Neural cell (in vitro differentiated cells): ENCODE measurements around the gene LRRC9. TPM values are rescaled to one million over a fixed set of nuclear protein-coding genes. Genes with fewer than 3 reads are reported as not detected.
"Not testable (repeated sequence)": the region's sequence is repeated elsewhere in the genome, so short reads cannot be mapped to it uniquely, and the experiment has no call there.

Experiments
- H2AFZ ChIP-seq: fragments of 200-600, 300-800 bp; sonication (generic), shearing (Covaris generic); 2 replicates; pipeline ENCODE4 v1.6.0; 2014; ENCODE audit warnings: low read depth, mild to moderate bottlenecking, antibody characterized with exemption, low read length, moderate library complexity
- H3F3A ChIP-seq: fragments of 200-600 bp; shearing (Covaris generic); 2 replicates; pipeline ENCODE4 v1.6.1; 2016; ENCODE audit warnings: mild to moderate bottlenecking, moderate library complexity, mixed read lengths, antibody characterized with exemption, low read length; ENCODE audit not compliant: insufficient read depth, poor library complexity, severe bottlenecking
- H3K27ac ChIP-seq: fragments of 200-600, 300-800 bp; sonication (generic), shearing (Covaris generic); 2 replicates; pipeline ENCODE4 v1.5.1; 2014; ENCODE audit warnings: mild to moderate bottlenecking, low read length, moderate library complexity
- H3K27me3 ChIP-seq: fragments of 300-800, 200-600 bp; sonication (generic), shearing (Covaris generic); 2 replicates; pipeline ENCODE4 v1.6.0; 2014; ENCODE audit warnings: mild to moderate bottlenecking, low read depth, low read length, moderate library complexity; ENCODE audit not compliant: insufficient read depth
- H3K36me3 ChIP-seq: fragments of 300-800, 200-600 bp; sonication (generic), shearing (Covaris generic); 2 replicates; pipeline ENCODE4 v1.5.1; 2014; ENCODE audit warnings: mild to moderate bottlenecking, antibody characterized with exemption, low read length, moderate library complexity; ENCODE audit not compliant: insufficient read depth
- H3K4me2 ChIP-seq: fragments of 300-800, 200-600 bp; sonication (generic), shearing (Covaris generic); 2 replicates; pipeline ENCODE4 v1.6.0; 2014; ENCODE audit warnings: mild to moderate bottlenecking, low read length
- H3K4me3 ChIP-seq: fragments of 300-800, 200-600 bp; sonication (generic), shearing (Covaris generic); 2 replicates; pipeline ENCODE4 v1.5.1; 2014; ENCODE audit warnings: mild to moderate bottlenecking, low read length, moderate library complexity
- H3K79me2 ChIP-seq: fragments of 200-600 bp; shearing (Covaris generic); replicated peaks from 2 replicates; pipeline ENCODE4 v1.6.0; 2014; ENCODE audit warnings: mild to moderate bottlenecking, low read length, moderate library complexity; ENCODE audit not compliant: insufficient read depth
- H3K9ac ChIP-seq: fragments of 300-800, 200-600 bp; sonication (generic), shearing (Covaris generic); 2 replicates; pipeline ENCODE4 v1.6.1; 2016; ENCODE audit warnings: mild to moderate bottlenecking, low read length, mixed read lengths
- H3K9me2 ChIP-seq: fragments of 200-600 bp; shearing (Covaris generic); 2 replicates; pipeline ENCODE4 v1.6.1; 2016; ENCODE audit warnings: mild to moderate bottlenecking, low read length, mixed read lengths; ENCODE audit not compliant: insufficient read depth
- H3K9me3 ChIP-seq: fragments of 200-600, 300-800 bp; sonication (generic), shearing (Covaris generic); 2 replicates; pipeline ENCODE4 v1.6.1; 2016; ENCODE audit warnings: mild to moderate bottlenecking, mixed run types, low read length, moderate library complexity, mixed read lengths
- H4K20me1 ChIP-seq: fragments of 200-600 bp; shearing (Covaris generic); 2 replicates; pipeline ENCODE4 v1.6.1; 2016; ENCODE audit warnings: mild to moderate bottlenecking, mixed run types; ENCODE audit not compliant: insufficient read depth
- CTCF ChIP-seq: fragments of 450-650 bp; IDR thresholded peaks from 2 replicates; pipeline ENCODE4 v1.5.1; 2014; ENCODE audit warnings: antibody characterized with exemption, mild to moderate bottlenecking, moderate library complexity; ENCODE audit not compliant: poor library complexity, severe bottlenecking
- EP300 ChIP-seq: fragments of 450-650 bp; conservative IDR thresholded peaks from 2 replicates; pipeline ENCODE4 v1.6.1; 2014; ENCODE audit warnings: antibody characterized with exemption, mild to moderate bottlenecking, moderate library complexity; ENCODE audit not compliant: poor library complexity, severe bottlenecking
- EZH2 ChIP-seq: fragments of 200-600, 300-800 bp; shearing (Covaris generic), sonication (generic); IDR thresholded peaks from 2 replicates; pipeline ENCODE4 v1.6.1; 2014; ENCODE audit warnings: antibody characterized with exemption, low read length, borderline replicate concordance, mild to moderate bottlenecking; ENCODE audit not compliant: insufficient read depth, poor library complexity, severe bottlenecking
- MXI1 ChIP-seq: fragments of 450-650 bp; conservative IDR thresholded peaks from 2 replicates; pipeline ENCODE4 v1.6.1; 2014; ENCODE audit warnings: antibody characterized with exemption, mild to moderate bottlenecking; ENCODE audit not compliant: poor library complexity, severe bottlenecking
- POLR2AphosphoS5 ChIP-seq: IDR thresholded peaks from 2 replicates; pipeline ENCODE4 v1.6.1; 2012
- RAD21 ChIP-seq: fragments of 450-650 bp; conservative IDR thresholded peaks from 2 replicates; pipeline ENCODE4 v1.6.1; 2014; ENCODE audit warnings: antibody characterized with exemption, mild to moderate bottlenecking, moderate library complexity
- REST ChIP-seq: IDR thresholded peaks from 2 replicates; pipeline ENCODE4 v1.6.1; 2012; ENCODE audit warnings: borderline replicate concordance
- SMC3 ChIP-seq: fragments of 450-650 bp; conservative IDR thresholded peaks from 2 replicates; pipeline ENCODE4 v1.6.1; 2014; ENCODE audit warnings: antibody characterized with exemption, mild to moderate bottlenecking, moderate library complexity; ENCODE audit not compliant: poor library complexity
- TAF1 ChIP-seq: IDR thresholded peaks from 2 replicates; pipeline ENCODE4 v1.6.1; 2012; ENCODE audit warnings: low read depth
- polyA plus RNA-seq: library from polyadenylated mRNA; depleted of rRNA; stranded (reverse); fragments of >200 nt; gene quantifications from 2 replicates; pipeline ENCODE4 v1.2.3, GENCODE V29; 2014

Gene LRRC9
- polyA plus RNA-seq, 1 donor from 2014 or later: 1.3 TPM

- not testable (repeated sequence) for H3K4me3 ChIP-seq, H3K9ac ChIP-seq, H3F3A ChIP-seq, H3K9me2 ChIP-seq, H3K27me3 ChIP-seq, H3K4me2 ChIP-seq, H3K79me2 ChIP-seq, H3K9me3 ChIP-seq, H2AFZ ChIP-seq, H4K20me1 ChIP-seq, H3K36me3 ChIP-seq, H3K27ac ChIP-seq
These were observed 32.2 kb downstream of the LRRC9 start for GRCh38 chr14:59952141-59952540.

- not testable (repeated sequence) for H3K27ac ChIP-seq, H2AFZ ChIP-seq, H3K36me3 ChIP-seq, H3K4me3 ChIP-seq, H3K9me2 ChIP-seq, H3K9ac ChIP-seq, H3K79me2 ChIP-seq, H3F3A ChIP-seq, H3K27me3 ChIP-seq, H4K20me1 ChIP-seq, H3K9me3 ChIP-seq, H3K4me2 ChIP-seq
These were observed 37.9 kb downstream of the LRRC9 start for GRCh38 chr14:59957890-59958289.

GRCh38 chr14:59959668-59960067, 39.7 kb downstream of the LRRC9 start:
- no peak overlapping the region for H3K9ac ChIP-seq
- no peak for TF ChIP-seq TAF1
- TF ChIP-seq EZH2: no peak
- TF ChIP-seq POLR2AphosphoS5: no peak
- no peak for TF ChIP-seq CTCF
- TF ChIP-seq RAD21: no peak
- TF ChIP-seq REST: no peak
- TF ChIP-seq EP300: no peak
- no peak for TF ChIP-seq MXI1
- no peak for TF ChIP-seq SMC3
- no peaks in the 10 kb centered on the region for H3K79me2 ChIP-seq
- H3K9me3 ChIP-seq: no peaks in the 10 kb centered on the region
- no peak overlapping the region for H3K4me3 ChIP-seq
- H3K36me3 ChIP-seq: no peaks in the 10 kb centered on the region
- H3K4me2 ChIP-seq: no peak overlapping the region
- no peaks in the 10 kb centered on the region for H4K20me1 ChIP-seq
- H3K9me2 ChIP-seq: no peaks in the 10 kb centered on the region
- H3K27me3 ChIP-seq: no peaks in the 10 kb centered on the region
- H3F3A ChIP-seq: no peaks in the 10 kb centered on the region
- no peak overlapping the region for H3K27ac ChIP-seq
- H2AFZ ChIP-seq: no peak overlapping the region
